ENCODE data around the gene MGAM2. TPM values are rescaled to one million over a fixed set of nuclear protein-coding genes. Genes with fewer than 3 reads are reported as not detected.

The MGAM2 gene
- total and polyA plus RNA-seq, 3 donors from 2014 or later = 2.3 to 4.4 (median 2.7) TPM

GRCh38 chr7:142185069-142185468 is 73.6 kb downstream of the MGAM2 start:
- no peak overlapping the region for H3K27ac ChIP-seq
- H3K27me3 ChIP-seq = no peaks in the 10 kb centered on the region
- H3K36me3 ChIP-seq (ENCODE audit: low read depth, missing control alignments) = no peaks in the 10 kb centered on the region
- H3K4me3 ChIP-seq = no peak overlapping the region
- TF ChIP-seq POLR2A (IDR thresholded peaks at IDR 0.05) (no peak), CTCF (IDR thresholded peaks at IDR 0.05) (no peak)
- WGBS, 2 donors = 81 to 86% methylated on average over 3 of the region's 3 CpGs
- intact Hi-C loops (cut with DNase I; ENCODE audit: low total_unique reads) = no loop called here
- H3K4me1 ChIP-seq = no peaks in the 10 kb centered on the region
- DNase-seq = no peak
- no peaks in the 10 kb centered on the region for H3K9me3 ChIP-seq

DNA sequence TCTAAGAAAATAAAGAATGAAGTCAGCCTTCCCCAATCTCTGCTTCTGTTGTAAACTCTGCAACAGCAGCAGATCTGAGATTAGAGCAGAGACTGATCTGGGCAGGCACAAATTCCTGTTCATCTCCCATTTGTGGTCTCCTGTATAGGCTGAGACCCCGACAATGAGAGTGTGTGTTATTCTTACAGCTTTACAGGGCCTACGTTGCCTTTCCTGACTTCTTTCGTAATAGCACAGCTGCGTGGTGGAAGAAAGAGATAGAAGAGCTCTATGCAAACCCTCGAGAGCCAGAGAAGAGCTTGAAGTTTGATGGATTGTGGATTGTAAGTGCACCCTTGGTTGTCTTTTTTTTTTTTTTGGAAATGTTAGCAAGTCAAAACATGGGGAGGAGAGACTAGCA is 74.3 kb downstream of the MGAM2 start:
- 71 to 79% methylated on average over 5 of the region's 5 CpGs for WGBS, 2 donors
- Histone ChIP-seq H3K4me3 (no peak overlapping the region), H3K27ac (no peak overlapping the region), H3K27me3 (no peaks in the 10 kb centered on the region), H3K36me3 (ENCODE audit: low read depth, missing control alignments) (no peaks in the 10 kb centered on the region), H3K4me1 (no peaks in the 10 kb centered on the region), H3K9me3 (no peaks in the 10 kb centered on the region)
- no peak for DNase-seq
- intact Hi-C loops (cut with DNase I; ENCODE audit: low total_unique reads) = no loop called here
- TF ChIP-seq POLR2A (IDR thresholded peaks at IDR 0.05) (no peak), CTCF (IDR thresholded peaks at IDR 0.05) (no peak)

DNA sequence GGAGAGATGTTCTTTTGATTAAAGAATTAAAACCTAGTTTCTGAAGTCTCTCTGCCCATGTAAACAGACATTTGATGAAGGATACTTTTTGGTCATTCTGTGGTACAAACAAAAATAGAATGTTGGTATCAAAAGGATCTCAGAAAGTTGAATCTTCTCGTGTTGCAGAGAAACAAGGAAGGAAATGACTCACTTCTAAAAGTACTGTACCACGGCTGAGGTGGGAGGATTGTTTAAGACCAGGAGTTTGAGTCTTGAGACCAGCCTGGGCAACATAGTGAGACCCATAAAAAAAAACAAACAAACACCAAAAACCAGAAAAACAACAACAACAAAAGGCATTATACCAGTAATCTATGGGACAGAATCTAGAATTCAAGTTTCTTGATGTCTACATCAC is 76.6 kb downstream of the MGAM2 start:
- H3K27ac ChIP-seq = no peak overlapping the region
- no peak for TF ChIP-seq POLR2A (IDR thresholded peaks at IDR 0.05)
- no peak for TF ChIP-seq CTCF (IDR thresholded peaks at IDR 0.05)
- H3K9me3 ChIP-seq = no peaks in the 10 kb centered on the region
- H3K27me3 ChIP-seq = no peaks in the 10 kb centered on the region
- H3K4me1 ChIP-seq = no peaks in the 10 kb centered on the region
- intact Hi-C loops (cut with DNase I; ENCODE audit: low total_unique reads) = no loop called here
- DNase-seq = no peak
- H3K36me3 ChIP-seq (ENCODE audit: low read depth, missing control alignments) = no peaks in the 10 kb centered on the region
- no peak overlapping the region for H3K4me3 ChIP-seq
- WGBS, 2 donors = 49 to 57% methylated on average over 2 of the region's 2 CpGs

GRCh38 chr7:142188846-142189245 is 77.3 kb downstream of the MGAM2 start:
- no peaks in the 10 kb centered on the region for H3K9me3 ChIP-seq

More at GRCh38 chr7:142188846-142189245, 77.3 kb downstream of the MGAM2 start:
- H3K36me3 ChIP-seq (ENCODE audit: low read depth, missing control alignments) = no peaks in the 10 kb centered on the region
- H3K4me1 ChIP-seq = no peaks in the 10 kb centered on the region
- intact Hi-C loops (cut with DNase I; ENCODE audit: low total_unique reads) = no loop called here
- DNase-seq = no peak
- no peak overlapping the region for H3K27ac ChIP-seq
- TF ChIP-seq CTCF (IDR thresholded peaks at IDR 0.05) (no peak), POLR2A (IDR thresholded peaks at IDR 0.05) (no peak)
- H3K27me3 ChIP-seq = no peaks in the 10 kb centered on the region
- no peak overlapping the region for H3K4me3 ChIP-seq

Data from testis (tissue), 3 donors.